CD4-positive, alpha-beta memory T cell (primary cell): ENCODE data around the gene HCRT. TPM values are rescaled to one million over a fixed set of nuclear protein-coding genes. Genes with fewer than 3 reads are reported as not detected.
A peak's percentile ranks its signal among the peaks of the same experiment; 100 is the strongest.

Experiments used
- CTCF ChIA-PET: fragments of 350-600 bp; sonication (Branson Sonifier 250); formaldehyde crosslinking; loops from one replicate; lab custom pipeline; 2021; ENCODE audit warnings: inconsistent platforms; ENCODE audit not compliant: partially characterized antibody; lab: Charles Lee
- POLR2A ChIA-PET: fragments of 350-600 bp; sonication (Branson Sonifier 250); formaldehyde crosslinking; loops from one replicate; lab custom pipeline; 2021; ENCODE audit not compliant: partially characterized antibody; lab: Charles Lee
- DNase-seq, 5 donors: peaks; one replicate each; pipeline versions ENCODE4 v3.0.0 to v3.0.0-alpha.2; 2020 to 2022; ENCODE audit warnings: mixed read lengths in 1 of 5
- H3K27ac ChIP-seq: one replicate; pipeline ENCODE4 v1.7.0; 2013; ENCODE audit warnings: low read depth, low read length
- H3K27me3 ChIP-seq: 2 replicates; pipeline ENCODE4 v1.7.0; 2013; ENCODE audit warnings: mild to moderate bottlenecking, low read length, moderate library complexity; ENCODE audit not compliant: insufficient read depth
- H3K36me3 ChIP-seq: 2 replicates; pipeline ENCODE4 v1.7.0; 2013; ENCODE audit warnings: mild to moderate bottlenecking, low read length, moderate library complexity; ENCODE audit not compliant: insufficient read depth
- H3K4me1 ChIP-seq: 2 replicates; pipeline ENCODE4 v1.7.0; 2013; ENCODE audit warnings: mild to moderate bottlenecking, low read length, moderate library complexity; ENCODE audit not compliant: insufficient read depth
- H3K4me3 ChIP-seq, 2 donors: one replicate each; pipeline ENCODE4 v1.7.0; 2013; ENCODE audit warnings: low read length in 2 of 2, mild to moderate bottlenecking in 1 of 2
- H3K9me3 ChIP-seq, 2 donors: one replicate each; pipeline ENCODE4 v1.7.0; 2013; ENCODE audit warnings: low read length in 2 of 2, control low read depth in 1 of 2; ENCODE audit not compliant: control insufficient read depth in 1 of 2
- H3K27ac Mint-ChIP-seq, 7 donors: one replicate each; pipeline ENCODE4 v1.8.0; 2020 to 2021; ENCODE audit warnings: mixed read lengths in 7 of 7, mild to moderate bottlenecking in 6 of 7, inconsistent platforms in 3 of 7, moderate library complexity in 3 of 7
- H3K27me3 Mint-ChIP-seq, 2 donors: one replicate each; pipeline ENCODE4 v1.8.0; 2020 to 2021; ENCODE audit warnings: mixed read lengths in 2 of 2
- H3K36me3 Mint-ChIP-seq, 2 donors: one replicate each; pipeline ENCODE4 v1.8.0; 2020 to 2021; ENCODE audit warnings: mixed read lengths in 2 of 2, inconsistent platforms in 1 of 2, mild to moderate bottlenecking in 1 of 2
- H3K4me1 Mint-ChIP-seq, 4 donors: one replicate each; pipeline ENCODE4 v1.8.0; 2020 to 2021; ENCODE audit warnings: mixed read lengths in 4 of 4, mild to moderate bottlenecking in 1 of 4
- H3K4me3 Mint-ChIP-seq, 8 donors: one replicate each; pipeline ENCODE4 v1.8.0; 2020 to 2021; ENCODE audit warnings: mixed read lengths in 8 of 8, mild to moderate bottlenecking in 7 of 8, moderate library complexity in 6 of 8, inconsistent platforms in 3 of 8
- H3K9me3 Mint-ChIP-seq, 8 donors: one replicate each; pipeline ENCODE4 v1.8.0; 2020 to 2021; ENCODE audit warnings: mixed read lengths in 8 of 8, mild to moderate bottlenecking in 5 of 8, inconsistent platforms in 3 of 8, moderate library complexity in 1 of 8
- intact Hi-C: fragments of 100-400 bp; cut with micrococcal nuclease; formaldehyde crosslinking; loops from one replicate; pipeline ENCODE4 v1.15.1; 2023
- polyA plus RNA-seq, 2 donors: library from polyadenylated mRNA; unstranded; fragments of 300-500 nt; fragmentation: Illumina TruSeq; gene quantifications; one replicate each; pipeline ENCODE4 v1.2.3, GENCODE V29; 2021
- total RNA-seq, 2 experiments: library from RNA; stranded (reverse); gene quantifications; one replicate each; pipeline ENCODE4 v1.2.3, GENCODE V29; 2021

HCRT gene
- total and polyA plus RNA-seq, 4 experiments from 2014 or later = not detected

DNA sequence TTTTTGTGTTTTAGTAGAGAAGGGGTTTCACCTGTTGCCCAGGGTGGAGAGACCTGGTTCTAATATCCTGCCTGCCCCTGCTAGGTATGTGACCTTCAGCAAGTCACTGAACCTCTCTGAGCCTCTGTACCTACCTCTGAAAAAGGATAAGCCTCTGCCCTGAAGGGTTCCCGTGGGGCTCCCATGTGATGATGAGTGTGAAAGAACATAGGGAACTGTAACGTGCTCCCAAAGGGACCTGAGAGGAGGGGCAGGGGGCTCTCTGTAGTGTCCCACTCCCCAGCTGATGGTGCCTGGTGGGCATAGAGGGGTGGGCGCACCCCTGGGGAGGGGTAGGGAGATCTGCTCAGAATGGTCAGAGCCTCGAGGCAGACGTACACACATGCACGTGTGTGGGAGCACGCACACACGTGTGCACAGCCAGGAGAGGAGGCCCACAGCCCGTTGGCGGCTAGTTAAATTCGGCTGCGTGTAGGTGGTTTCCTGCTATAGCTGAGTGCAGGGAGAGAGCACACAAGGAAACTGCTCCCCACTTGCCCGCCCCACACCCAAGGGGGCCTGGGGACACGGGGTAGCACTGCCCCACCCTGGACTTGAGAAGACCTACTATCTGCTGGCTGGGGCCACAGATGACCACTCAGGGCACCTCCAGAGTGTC, 11.0 kb downstream of the HCRT start:
- Histone ChIP-seq H3K4me1 (peaks cover 12% of the 10 kb centered on the region), H3K27me3 (no peaks in the 10 kb centered on the region), H3K27ac (no peak overlapping the region), H3K9me3 (no peaks in the 10 kb centered on the region), H3K4me3 (no peak overlapping the region), H3K36me3 (no peaks in the 10 kb centered on the region)
- H3K9me3 Mint-ChIP-seq = no peaks in the 10 kb centered on the region
- DNase-seq = no peak
- ChIA-PET CTCF (interaction anchor here (1.2 kb wide), 1 partner anchor 11 kb away, joined by 3 read pairs; the partner anchor contains the start of gene HCRT), POLR2A (no interaction called here)
- H3K4me3 Mint-ChIP-seq = no peak overlapping the region
- intact Hi-C loops = no loop called here
- H3K27ac Mint-ChIP-seq = no peak overlapping the region
- peaks cover 0 to 4% of the 10 kb centered on the region in 2 donors for H3K27me3 Mint-ChIP-seq
- H3K36me3 Mint-ChIP-seq = no peaks in the 10 kb centered on the region
- H3K4me1 Mint-ChIP-seq = peaks cover 6 to 16% (median 12%) of the 10 kb centered on the region in 4 donors

DNA sequence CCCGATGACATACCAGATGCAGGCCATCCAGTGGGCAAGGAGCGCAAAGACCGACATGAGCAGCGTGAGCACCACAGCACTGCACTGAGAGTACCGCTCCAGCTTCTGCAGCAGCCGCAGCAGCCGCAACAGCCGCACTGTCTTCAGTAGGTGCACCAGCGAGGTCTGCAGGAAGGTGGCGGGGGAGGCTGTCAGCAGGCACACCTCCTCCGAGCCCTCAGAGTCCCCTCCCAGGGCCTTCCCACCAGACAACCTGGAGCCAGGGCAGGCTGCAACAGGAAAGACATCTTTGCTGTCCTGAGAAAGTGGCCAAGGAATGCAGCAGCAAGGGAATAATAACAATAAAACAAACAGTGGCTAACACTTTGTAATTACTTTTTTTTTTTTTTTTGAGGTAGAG, 13.4 kb downstream of the HCRT start:
- Mint-ChIP-seq H3K27ac (no peak overlapping the region), H3K27me3 (peaks cover 0 to 2% of the 10 kb centered on the region in 2 donors), H3K4me3 (no peak overlapping the region), H3K9me3 (no peaks in the 10 kb centered on the region), H3K36me3 (no peaks in the 10 kb centered on the region), H3K4me1 (no peaks in the 10 kb centered on the region)
- Histone ChIP-seq H3K9me3 (no peaks in the 10 kb centered on the region), H3K27me3 (no peaks in the 10 kb centered on the region), H3K4me3 (no peak overlapping the region), H3K27ac (no peak overlapping the region), H3K36me3 (no peaks in the 10 kb centered on the region), H3K4me1 (no peaks in the 10 kb centered on the region)
- no peak for DNase-seq
- ChIA-PET POLR2A (no interaction called here), CTCF (no interaction called here)
- intact Hi-C loops = no loop called here

DNA sequence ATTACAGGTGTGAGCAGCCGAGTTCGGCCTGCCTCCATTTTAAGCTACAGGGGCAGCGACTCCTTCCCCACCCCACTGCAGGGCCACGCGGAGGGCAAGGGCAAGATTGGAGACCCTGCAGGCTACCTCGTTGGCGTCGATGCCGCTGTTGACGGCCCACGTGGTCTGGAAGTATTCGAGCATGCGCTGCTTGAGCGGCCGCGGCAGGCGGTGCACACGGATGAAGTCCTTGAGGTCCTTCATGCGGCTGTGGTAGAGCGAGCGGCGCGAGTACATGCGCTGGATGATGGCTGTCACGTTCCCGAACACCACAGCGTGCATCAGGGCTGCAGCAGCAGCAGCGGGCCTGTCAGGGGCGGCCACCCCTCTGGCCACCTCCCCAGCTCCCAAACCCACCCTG, 15.9 kb downstream of the HCRT start:
- ChIA-PET POLR2A (no interaction called here), CTCF (no interaction called here)
- H3K27ac ChIP-seq = no peak overlapping the region
- Mint-ChIP-seq H3K9me3 (no peaks in the 10 kb centered on the region), H3K4me3 (no peak overlapping the region), H3K36me3 (no peaks in the 10 kb centered on the region), H3K27ac (no peak overlapping the region), H3K4me1 (no peaks in the 10 kb centered on the region), H3K27me3 (no peaks in the 10 kb centered on the region)
- no peak for DNase-seq
- H3K9me3 ChIP-seq = no peaks in the 10 kb centered on the region
- H3K27me3 ChIP-seq = no peaks in the 10 kb centered on the region
- intact Hi-C loops = no loop called here
- no peaks in the 10 kb centered on the region for H3K36me3 ChIP-seq
- no peaks in the 10 kb centered on the region for H3K4me1 ChIP-seq
- no peak overlapping the region for H3K4me3 ChIP-seq

DNA sequence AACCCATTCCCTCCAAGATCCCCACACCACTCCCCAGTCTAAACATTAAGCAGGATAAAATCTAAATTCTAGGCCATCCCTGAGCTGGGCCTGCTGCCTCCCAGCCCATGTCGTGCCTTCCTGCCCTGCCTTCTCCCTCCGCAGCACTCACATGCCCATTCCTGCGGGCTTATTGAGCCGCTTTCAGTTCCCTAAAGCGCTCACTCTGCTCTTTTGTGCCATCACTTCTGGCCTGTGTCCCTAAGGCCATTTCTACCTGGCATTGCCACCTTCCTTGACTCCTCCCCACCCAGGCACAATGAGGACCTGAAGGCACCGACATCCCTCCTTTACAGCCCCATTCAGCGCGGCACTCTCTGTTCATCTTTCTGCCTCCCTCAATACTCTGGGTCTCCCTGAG, 17.4 kb downstream of the HCRT start:
- intact Hi-C loops = no loop called here

DNA sequence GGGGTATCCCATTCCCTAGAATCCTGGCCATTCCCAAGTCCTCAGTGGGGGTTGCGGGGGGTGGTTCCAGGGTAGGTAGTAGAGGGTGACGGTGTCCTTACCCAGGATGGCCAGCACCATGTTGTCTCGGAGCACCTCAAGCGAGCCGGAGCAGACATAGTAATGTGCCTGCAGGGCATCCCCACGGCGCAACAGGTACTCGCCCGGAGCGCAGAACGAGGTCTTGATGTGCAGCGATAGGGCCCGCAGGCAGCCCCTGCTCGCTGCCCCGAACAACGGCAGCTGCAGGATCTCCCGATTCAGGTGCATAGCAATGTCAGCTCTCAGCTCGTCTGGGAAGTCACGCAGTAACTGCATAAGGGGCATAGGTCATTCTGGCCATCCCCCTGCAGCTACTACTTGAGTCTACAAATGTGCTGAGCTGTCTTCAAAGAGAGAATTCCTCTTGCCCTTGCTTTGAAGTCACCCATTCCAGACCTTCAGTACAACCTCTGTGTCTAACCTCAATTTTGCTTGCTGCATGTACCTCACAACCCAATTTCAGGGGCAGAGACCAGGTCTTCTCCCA, 19.0 kb downstream of the HCRT start:
- Histone ChIP-seq H3K9me3 (no peaks in the 10 kb centered on the region), H3K27ac (no peak overlapping the region), H3K4me3 (no peak overlapping the region), H3K36me3 (no peaks in the 10 kb centered on the region), H3K4me1 (no peaks in the 10 kb centered on the region), H3K27me3 (no peaks in the 10 kb centered on the region)
- no peak for DNase-seq
- Mint-ChIP-seq H3K9me3 (no peaks in the 10 kb centered on the region), H3K27me3 (no peaks in the 10 kb centered on the region), H3K27ac (no peak overlapping the region), H3K4me3 (no peak overlapping the region), H3K4me1 (no peaks in the 10 kb centered on the region), H3K36me3 (no peaks in the 10 kb centered on the region)
- intact Hi-C loops = no loop called here
- CTCF ChIA-PET = no interaction called here
- POLR2A ChIA-PET = no interaction called here

More for the DNA sequence above, 17.4 kb downstream of the HCRT start:
- Mint-ChIP-seq H3K27me3 (no peaks in the 10 kb centered on the region), H3K4me3 (no peak overlapping the region), H3K27ac (no peak overlapping the region), H3K9me3 (no peaks in the 10 kb centered on the region), H3K4me1 (no peaks in the 10 kb centered on the region), H3K36me3 (no peaks in the 10 kb centered on the region)
- Histone ChIP-seq H3K27me3 (no peaks in the 10 kb centered on the region), H3K27ac (no peak overlapping the region), H3K4me3 (no peak overlapping the region), H3K36me3 (no peaks in the 10 kb centered on the region), H3K4me1 (no peaks in the 10 kb centered on the region), H3K9me3 (no peaks in the 10 kb centered on the region)
- POLR2A ChIA-PET = no interaction called here
- CTCF ChIA-PET = no interaction called here
- DNase-seq = no peak

DNA sequence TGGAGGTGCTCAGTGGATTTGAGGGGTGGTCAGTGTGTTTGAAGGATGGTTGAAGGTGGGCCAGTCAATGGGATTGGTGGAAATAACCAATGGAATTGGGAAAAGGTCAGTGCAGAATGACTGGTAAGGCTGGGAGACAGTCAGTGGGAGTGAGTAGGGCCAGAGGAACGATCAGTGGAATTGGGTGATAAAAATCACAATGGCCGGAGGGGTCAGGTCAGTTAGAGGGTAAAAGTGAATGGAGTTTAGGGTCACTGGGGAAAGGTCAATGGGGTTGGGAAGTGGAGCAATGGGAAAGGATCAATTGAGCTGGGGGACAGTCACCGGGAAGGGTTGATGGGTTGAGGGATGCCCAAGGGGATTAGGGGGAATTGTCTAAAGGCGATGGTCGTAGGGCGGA, 19.5 kb downstream of the HCRT start:
- CTCF ChIA-PET = no interaction called here
- H3K4me3 ChIP-seq = no peak overlapping the region
- H3K4me3 Mint-ChIP-seq = no peak overlapping the region
- intact Hi-C loops = no loop called here
- no peak overlapping the region for H3K27ac ChIP-seq
- H3K4me1 ChIP-seq = no peaks in the 10 kb centered on the region
- no peaks in the 10 kb centered on the region for H3K4me1 Mint-ChIP-seq
- no peaks in the 10 kb centered on the region for H3K27me3 ChIP-seq
- H3K9me3 ChIP-seq = no peaks in the 10 kb centered on the region
- no peak for DNase-seq
- H3K9me3 Mint-ChIP-seq = no peaks in the 10 kb centered on the region
- no peaks in the 10 kb centered on the region for H3K27me3 Mint-ChIP-seq
- POLR2A ChIA-PET = no interaction called here
- no peaks in the 10 kb centered on the region for H3K36me3 Mint-ChIP-seq
- H3K27ac Mint-ChIP-seq = peak overlapping the region in 1 of 7 donors; percentile 43
- H3K36me3 ChIP-seq = no peaks in the 10 kb centered on the region

DNA sequence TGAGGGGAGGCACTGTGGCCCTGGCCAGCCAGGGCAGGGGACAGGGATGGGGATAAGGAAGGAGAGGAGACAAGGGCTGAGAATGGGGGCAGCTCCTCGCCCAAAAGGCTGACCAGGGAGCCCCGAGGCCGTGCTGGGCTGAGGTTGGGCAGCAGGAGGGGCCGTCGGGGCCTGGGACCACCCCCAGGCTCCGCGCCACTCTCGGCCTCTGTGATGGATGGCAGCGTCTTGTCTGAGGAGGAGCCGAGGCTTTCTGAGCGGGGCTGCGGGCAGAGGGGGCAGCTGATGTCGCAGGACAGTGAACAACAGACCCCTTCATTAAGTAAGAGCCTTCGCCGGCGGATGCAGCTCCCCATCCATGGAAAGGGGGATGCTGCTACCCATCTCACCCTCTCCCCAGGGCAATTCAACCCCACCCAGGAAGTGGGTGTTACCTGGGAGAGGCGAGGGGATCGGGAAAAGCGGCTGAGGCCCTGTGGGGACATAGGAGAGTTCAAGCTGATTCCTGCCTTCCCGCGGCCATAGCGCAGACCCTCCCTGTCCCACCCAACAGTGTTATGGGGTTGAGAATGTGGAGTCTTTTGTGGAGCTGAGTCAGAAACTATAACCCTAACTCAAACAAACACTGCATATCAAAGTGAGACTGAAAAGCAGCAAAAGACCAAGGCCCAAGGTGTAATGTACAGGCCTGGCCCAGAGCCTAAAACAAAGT, 21.4 kb downstream of the HCRT start:
- Histone ChIP-seq H3K27ac (no peak overlapping the region), H3K27me3 (no peaks in the 10 kb centered on the region), H3K4me3 (no peak overlapping the region), H3K4me1 (no peaks in the 10 kb centered on the region), H3K9me3 (no peaks in the 10 kb centered on the region), H3K36me3 (no peaks in the 10 kb centered on the region)
- no peak for DNase-seq
- Mint-ChIP-seq H3K27ac (peak overlapping the region in 3 of 7 donors; percentile 8 to 81 (median 60)), H3K9me3 (peaks cover 0 to 1% (median 0%) of the 10 kb centered on the region in 8 donors), H3K36me3 (no peaks in the 10 kb centered on the region), H3K27me3 (no peaks in the 10 kb centered on the region), H3K4me3 (no peak overlapping the region), H3K4me1 (no peaks in the 10 kb centered on the region)
- CTCF ChIA-PET = interaction anchor here (0.7 kb wide), 1 partner anchor 18 kb away, joined by 3 read pairs; no protein-coding TSS in a partner anchor
- POLR2A ChIA-PET = no interaction called here
- intact Hi-C loops = no loop called here
